SK-N-SH (cell line): ENCODE measurements around the gene COL5A1. TPM values are rescaled to one million over a fixed set of nuclear protein-coding genes. Genes with fewer than 3 reads are reported as not detected.

Experiments
- CTCF ChIA-PET: fragments of 300-600, 350-600 bp; formaldehyde crosslinking; extraction: SDS; loops from one replicate; lab custom pipeline; 2021; lab: Yijun Ruan, JAX
- POLR2A ChIA-PET: fragments of 350-600 bp; sonication (Branson Sonifier 250); formaldehyde crosslinking; extraction: SDS; loops from one replicate; lab custom pipeline; 2020; ENCODE audit warnings: antibody characterized with exemption, inconsistent platforms; lab: Yijun Ruan, JAX
- DNase-seq: peaks from one replicate; pipeline ENCODE4 v3.0.0; 2012
- H2AFZ ChIP-seq: fragments of 200-600 bp; sonication (generic); 2 replicates; pipeline ENCODE4 v1.8.1; 2016; ENCODE audit warnings: antibody characterized with exemption, mild to moderate bottlenecking, low read depth
- H3F3A ChIP-seq: fragments of 200-600 bp; sonication (generic); replicated peaks from 2 replicates; pipeline ENCODE3; 2016; ENCODE audit warnings: antibody characterized with exemption, mild to moderate bottlenecking; ENCODE audit not compliant: insufficient read depth
- H3K27ac ChIP-seq, 2 experiments: fragments of 200-500 bp in 1 of 2; fragments of 200-600 bp in 1 of 2; sonication (Bioruptor generic) in 1 of 2; sonication (generic), shearing (Covaris generic) in 1 of 2; 2 replicates each; pipeline versions ENCODE4 v1.5.1 to v1.6.1; 2014 to 2016; ENCODE audit warnings: low read depth in 2 of 2, inconsistent platforms in 1 of 2, low read length in 1 of 2, mild to moderate bottlenecking in 1 of 2, mixed read lengths in 1 of 2
- H3K27me3 ChIP-seq: fragments of 200-600 bp; sonication (generic), shearing (Covaris generic); 2 replicates; pipeline ENCODE4 v1.6.1; 2016; ENCODE audit warnings: mixed run types; ENCODE audit not compliant: insufficient read depth
- H3K36me3 ChIP-seq, 2 experiments: fragments of 200-500 bp in 1 of 2; fragments of 200-600 bp in 1 of 2; sonication (Bioruptor generic) in 1 of 2; sonication (generic) in 1 of 2; replicated peaks in 1 of 2; 2 replicates each; pipeline versions ENCODE3 to v1.5.1; 2014 to 2016; ENCODE audit warnings: low read length in 1 of 2, mild to moderate bottlenecking in 1 of 2; ENCODE audit not compliant: insufficient read depth in 2 of 2, control insufficient read depth in 1 of 2
- H3K4me1 ChIP-seq, 2 experiments: fragments of 200-500 bp in 1 of 2; fragments of 200-600 bp in 1 of 2; sonication (Bioruptor generic) in 1 of 2; sonication (generic), shearing (Covaris generic) in 1 of 2; 2 replicates each; pipeline versions ENCODE4 v1.5.1 to v1.6.1; 2014 to 2016; ENCODE audit warnings: low read depth in 1 of 2, low read length in 1 of 2, mixed run types in 1 of 2; ENCODE audit not compliant: insufficient read depth in 2 of 2, control insufficient read depth in 1 of 2
- H3K4me2 ChIP-seq: fragments of 200-600 bp; sonication (generic), shearing (Covaris generic); 2 replicates; pipeline ENCODE4 v1.6.1; 2017; ENCODE audit warnings: mixed run types
- H3K4me3 ChIP-seq, 2 experiments: fragments of 200-500 bp in 1 of 2; fragments of 200-600 bp in 1 of 2; sonication (Bioruptor generic) in 1 of 2; sonication (generic), shearing (Covaris generic) in 1 of 2; 2 replicates each; pipeline versions ENCODE4 v1.5.1 to v1.8.1; 2014 to 2016; ENCODE audit warnings: low read depth in 2 of 2, inconsistent platforms in 1 of 2, low read length in 1 of 2, mild to moderate bottlenecking in 1 of 2, mixed read lengths in 1 of 2, moderate library complexity in 1 of 2
- H3K79me2 ChIP-seq: fragments of 200-600 bp; sonication (generic); 2 replicates; pipeline ENCODE4 v1.8.1; 2017; ENCODE audit warnings: mild to moderate bottlenecking; ENCODE audit not compliant: insufficient read depth
- H3K9ac ChIP-seq: fragments of 200-600 bp; sonication (generic); 2 replicates; pipeline ENCODE4 v1.6.1; 2017; ENCODE audit warnings: mixed run types
- H3K9me2 ChIP-seq: fragments of 200-600 bp; sonication (generic); 2 replicates; pipeline ENCODE4 v1.6.1; 2017; ENCODE audit warnings: mixed run types
- H3K9me3 ChIP-seq: fragments of 200-600 bp; sonication (generic); 2 replicates; pipeline ENCODE4 v1.6.1; 2017; ENCODE audit warnings: mixed run types, mild to moderate bottlenecking, moderate library complexity
- H4K20me1 ChIP-seq: fragments of 200-600 bp; sonication (generic); 2 replicates; pipeline ENCODE4 v1.6.1; 2017; ENCODE audit warnings: mild to moderate bottlenecking, mixed run types; ENCODE audit not compliant: insufficient read depth
- CTCF ChIP-seq: fragments of 200-600 bp; sonication (generic); IDR thresholded peaks from 2 replicates; pipeline ENCODE4 v1.6.1; 2017; ENCODE audit warnings: antibody characterized with exemption, mild to moderate bottlenecking, moderate library complexity
- ELF1 ChIP-seq: IDR thresholded peaks from 2 replicates; pipeline ENCODE4 v1.4.0; 2012
- EP300 ChIP-seq, 2 experiments: IDR thresholded peaks; 2 replicates each; pipeline versions ENCODE4 v1.4.0 to v1.6.1; 2012; ENCODE audit warnings: borderline replicate concordance in 1 of 2, low read depth in 1 of 2, low read length in 1 of 2
- EZH2phosphoT487 ChIP-seq: fragments of 200-600 bp; sonication (generic); IDR thresholded peaks from 2 replicates; pipeline ENCODE4 v1.6.1; 2017; ENCODE audit warnings: low read depth, mixed run types, mild to moderate bottlenecking, antibody characterized with exemption, moderate library complexity, borderline replicate concordance
- FOSL2 ChIP-seq: IDR thresholded peaks from 2 replicates; pipeline ENCODE4 v1.4.0; 2012; ENCODE audit warnings: low read depth, mild to moderate bottlenecking, moderate library complexity, borderline replicate concordance
- MEF2A ChIP-seq: IDR thresholded peaks from 2 replicates; pipeline ENCODE4 v1.4.0; 2012; ENCODE audit warnings: low read depth, borderline replicate concordance
- NFIC ChIP-seq: IDR thresholded peaks from 2 replicates; pipeline ENCODE4 v1.4.0; 2012; ENCODE audit warnings: borderline replicate concordance
- PBX3 ChIP-seq: IDR thresholded peaks from 2 replicates; pipeline ENCODE4; 2012
- RAD21 ChIP-seq: IDR thresholded peaks from 2 replicates; pipeline ENCODE4 v1.6.1; 2012; ENCODE audit warnings: mild to moderate bottlenecking, low read length
- RCOR1 ChIP-seq: fragments of 150-350 bp; IDR thresholded peaks from 2 replicates; pipeline ENCODE4 v1.6.1; 2017; ENCODE audit warnings: antibody characterized with exemption, low read length
- REST ChIP-seq: IDR thresholded peaks from 2 replicates; pipeline ENCODE4 v1.6.1; 2012; ENCODE audit warnings: mild to moderate bottlenecking, low read depth, low read length, moderate library complexity
- RXRA ChIP-seq: IDR thresholded peaks from 2 replicates; pipeline ENCODE4 v1.4.0; 2012; ENCODE audit warnings: low read depth, mild to moderate bottlenecking, borderline replicate concordance
- TAF1 ChIP-seq: IDR thresholded peaks from 2 replicates; pipeline ENCODE4 v1.6.1; 2012; ENCODE audit warnings: low read depth, mild to moderate bottlenecking, low read length, moderate library complexity, borderline replicate concordance
- TCF12 ChIP-seq: IDR thresholded peaks from 2 replicates; pipeline ENCODE4 v1.4.0; 2012
- WGBS: methylation state at CpG from one replicate; pipeline ENCODE4 v1.1.6; 2017; ENCODE audit warnings: low lambda C conversion rate; 5-methylcytosine and 5-hydroxymethylcytosine counted together
- polyA plus RNA-seq, 3 experiments: library from polyadenylated mRNA; depleted of rRNA; stranded (reverse); fragments of >200 nt; gene quantifications; 2 replicates each; pipeline ENCODE4 v1.2.3, GENCODE V29; 2012
- TF ChIP-seq, protein P1 (sequence below): IDR thresholded peaks from 2 replicates; pipeline ENCODE4 v1.4.0; 2012; ENCODE audit warnings: low read depth, borderline replicate concordance

Gene COL5A1
- polyA plus RNA-seq, 1 of the 3 experiments (the other 2 are of a cell fraction) = 73.8 TPM

- H4K20me1 ChIP-seq = peaks cover 24% of the 10 kb centered on the region
Observed at GRCh38 chr9:134640506-134641172, 964 bp upstream of the COL5A1 start.

More at GRCh38 chr9:134640506-134641172, 964 bp upstream of the COL5A1 start:
- Histone ChIP-seq H3F3A (peaks cover 14% of the 10 kb centered on the region), H2AFZ (peak overlapping the region; percentile 84), H3K9me3 (no peaks in the 10 kb centered on the region), H3K4me3 (peak overlapping the region in 1 of 2 experiments; percentile 85; a peak in 3 of 4 replicates), H3K27me3 (no peaks in the 10 kb centered on the region), H3K4me2 (peak overlapping the region; percentile 76), H3K27ac (peak overlapping the region; percentile 20 to 91; a peak in 2 of 4 replicates), H3K36me3 (peaks cover 0 to 6% of the 10 kb centered on the region in 2 experiments), H3K4me1 (peaks cover 10 to 13% of the 10 kb centered on the region in 2 experiments; a peak in 3 of 4 replicates), H3K9me2 (no peaks in the 10 kb centered on the region), H3K79me2 (peaks cover 37% of the 10 kb centered on the region), H3K9ac (peak overlapping the region; percentile 88)
- 91% methylated on average over 9 of the region's 14 CpGs for WGBS
- POLR2A ChIA-PET = no interaction called here
- CTCF ChIA-PET = interaction anchor here (0.6 to 2.6 kb wide), 4 partner anchors 21 to 198 kb away, joined by 3 to 9 read pairs (median 3); no protein-coding TSS in a partner anchor
- DNase-seq = no peak
- TF ChIP-seq CTCF (no peak), FOSL2 (no peak), TAF1 (no peak), EZH2phosphoT487 (no peak), EP300 (IDR thresholded peaks at IDR 0.05; ENCODE audit: borderline replicate concordance in 1 of 2, low read depth in 1 of 2, low read length in 1 of 2) (no peak), MEF2A (no peak), RCOR1 (no peak), NFIC (no peak), TCF12 (no peak), PBX3 (no peak), RAD21 (no peak), REST (no peak), ELF1 (no peak), RXRA (no peak)
- TF ChIP-seq, protein P1, sequence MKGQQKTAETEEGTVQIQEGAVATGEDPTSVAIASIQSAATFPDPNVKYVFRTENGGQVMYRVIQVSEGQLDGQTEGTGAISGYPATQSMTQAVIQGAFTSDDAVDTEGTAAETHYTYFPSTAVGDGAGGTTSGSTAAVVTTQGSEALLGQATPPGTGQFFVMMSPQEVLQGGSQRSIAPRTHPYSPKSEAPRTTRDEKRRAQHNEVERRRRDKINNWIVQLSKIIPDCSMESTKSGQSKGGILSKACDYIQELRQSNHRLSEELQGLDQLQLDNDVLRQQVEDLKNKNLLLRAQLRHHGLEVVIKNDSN = no peak
